GM12878 (cell line): ENCODE data around the gene NOL4L. TPM values are rescaled to one million over a fixed set of nuclear protein-coding genes. Genes with fewer than 3 reads are reported as not detected.

ENCODE experiments used
- ATAC-seq: fragments of 200-7000 bp; cut with Tn5 transposase; 3 replicates; pipeline ENCODE4 v1.9.1; 2020; ENCODE audit warnings: mild to moderate bottlenecking, moderate library complexity
- BruUV-seq: library from RNA; stranded (reverse); fragments of 400-500 nt; replicated peaks from 2 replicates; lab custom pipeline; 2021; lab: Mats Ljungman, UMichigan
- CTCF ChIA-PET: fragments of 300-600 bp; sonication (Branson Sonifier 250); formaldehyde crosslinking; extraction: SDS; loops from one replicate; lab custom pipeline; 2021; ENCODE audit warnings: inconsistent platforms; lab: Yijun Ruan, JAX
- POLR2A ChIA-PET: fragments of 350-600 bp; formaldehyde crosslinking; extraction: SDS; loops from one replicate; lab custom pipeline; 2021; ENCODE audit warnings: inconsistent platforms; lab: Charles Lee
- RAD21 ChIA-PET: fragments of 300-600 bp; sonication (Branson Sonifier 250); formaldehyde crosslinking; loops from one replicate; lab custom pipeline; 2023; ENCODE audit warnings: antibody characterized with exemption; ENCODE audit not compliant: unreplicated experiment; lab: Charles Lee
- SMC1A ChIA-PET: fragments of 300-600 bp; sonication (Branson Sonifier 250); formaldehyde crosslinking; loops from one replicate; lab custom pipeline; 2023; ENCODE audit not compliant: unreplicated experiment, uncharacterized antibody; lab: Charles Lee
- DNase-seq: peaks from one replicate; pipeline ENCODE4 v3.0.0-alpha.2; 2011; ENCODE audit warnings: low read depth, low spot score
- FAIRE-seq: peaks from 3 replicates; lab custom pipeline; 2011; peaks lifted over from hg19 to GRCh38; lab: Jason Lieb, UNC
- H2AFZ ChIP-seq: 2 replicates; pipeline ENCODE4 v1.6.0; 2011; ENCODE audit warnings: low read depth, low read length, control low read depth; ENCODE audit not compliant: control insufficient read depth
- H3K27ac ChIP-seq: 2 replicates; pipeline ENCODE4 v1.5.1; 2011; ENCODE audit warnings: control low read depth; ENCODE audit not compliant: control insufficient read depth, insufficient read depth
- H3K27me3 ChIP-seq, 2 experiments: replicated peaks in 1 of 2; 2 replicates each; pipeline versions ENCODE4 v1.6.0 to v1.6.1; 2011; ENCODE audit warnings: low read length in 1 of 2; ENCODE audit not compliant: control insufficient read depth in 2 of 2, insufficient read depth in 2 of 2
- H3K36me3 ChIP-seq, 2 experiments: 2 replicates each; pipeline ENCODE4 v1.5.1; 2011; ENCODE audit warnings: low read length in 1 of 2; ENCODE audit not compliant: control insufficient read depth in 2 of 2, insufficient read depth in 2 of 2
- H3K4me1 ChIP-seq: 2 replicates; pipeline ENCODE4 v1.6.1; 2011; ENCODE audit warnings: mild to moderate bottlenecking, low read length, moderate library complexity, mixed read lengths; ENCODE audit not compliant: control insufficient read depth, insufficient read depth
- H3K4me2 ChIP-seq: 2 replicates; pipeline ENCODE4 v1.6.0; 2011; ENCODE audit warnings: control low read depth; ENCODE audit not compliant: control insufficient read depth, insufficient read depth
- H3K4me3 ChIP-seq: fragments of 200-600 bp; sonication (generic); 2 replicates; pipeline ENCODE4 v1.5.1; 2016
- H3K79me2 ChIP-seq: 2 replicates; pipeline ENCODE4 v1.6.0; 2011; ENCODE audit warnings: low read length; ENCODE audit not compliant: control insufficient read depth, insufficient read depth
- H3K9ac ChIP-seq: 2 replicates; pipeline ENCODE4 v1.8.0; 2011; ENCODE audit warnings: low read length, control low read depth, mixed read lengths; ENCODE audit not compliant: control insufficient read depth, insufficient read depth
- H3K9me3 ChIP-seq: replicated peaks from 3 replicates; pipeline ENCODE4 v1.5.1; 2011; ENCODE audit warnings: mild to moderate bottlenecking, low read length; ENCODE audit not compliant: control insufficient read depth, insufficient read depth
- H4K20me1 ChIP-seq: 2 replicates; pipeline ENCODE4 v1.6.0; 2011; ENCODE audit not compliant: control insufficient read depth, insufficient read depth
- BHLHE40 ChIP-seq, 2 experiments: fragments of 450-650 bp in 1 of 2; IDR thresholded peaks; 2 replicates each; pipeline ENCODE4 v1.6.1; 2011 to 2017; ENCODE audit warnings: low read depth in 2 of 2, borderline replicate concordance in 1 of 2, improper control_type of control experiment in 1 of 2, low read length in 1 of 2, mild to moderate bottlenecking in 1 of 2
- E4F1 ChIP-seq: fragments of 450-650 bp; IDR thresholded peaks from 2 replicates; pipeline ENCODE4 v1.6.1; 2018; ENCODE audit warnings: borderline replicate concordance, mild to moderate bottlenecking; ENCODE audit not compliant: partially characterized antibody
- EED ChIP-seq: sonication (generic); IDR thresholded peaks from 2 replicates; pipeline ENCODE4 v1.6.1; 2016; ENCODE audit warnings: antibody characterized with exemption, low read depth
- HSF1 ChIP-seq: fragments of 150-350 bp; IDR thresholded peaks from 2 replicates; pipeline ENCODE4 v1.6.1; 2014; ENCODE audit warnings: mild to moderate bottlenecking, low read depth, low read length
- KAT2A ChIP-seq: conservative IDR thresholded peaks from 2 replicates; pipeline ENCODE4 v1.6.1; 2011; ENCODE audit warnings: low read depth, low read length; ENCODE audit not compliant: control insufficient read depth
- MLLT1 ChIP-seq: fragments of 450-650 bp; IDR thresholded peaks from 2 replicates; pipeline ENCODE4 v1.6.1; 2016; ENCODE audit warnings: mild to moderate bottlenecking
- MTA3 ChIP-seq: IDR thresholded peaks from 2 replicates; pipeline ENCODE4 v1.6.1; 2012; ENCODE audit warnings: low read length, inconsistent platforms, borderline replicate concordance
- NFXL1 ChIP-seq: fragments of 450-650 bp; IDR thresholded peaks from 2 replicates; pipeline ENCODE4 v1.6.1; 2017; ENCODE audit warnings: antibody characterized with exemption, mild to moderate bottlenecking, borderline replicate concordance
- NR2C1 ChIP-seq: fragments of 450-650 bp; IDR thresholded peaks from 2 replicates; pipeline ENCODE4 v1.6.1; 2017; ENCODE audit warnings: antibody characterized with exemption, mild to moderate bottlenecking, moderate library complexity
- RELB ChIP-seq: fragments of 450-650 bp; IDR thresholded peaks from 2 replicates; pipeline ENCODE4 v1.6.1; 2017; ENCODE audit warnings: low read depth, mild to moderate bottlenecking, moderate library complexity
- SMAD1 ChIP-seq: fragments of 450-650 bp; IDR thresholded peaks from 2 replicates; pipeline ENCODE4 v1.6.1; 2018; ENCODE audit warnings: mild to moderate bottlenecking, low read depth; ENCODE audit not compliant: partially characterized antibody
- YY1 ChIP-seq: IDR thresholded peaks from 2 replicates; pipeline ENCODE4 v1.6.1; 2011; ENCODE audit warnings: low read depth, mild to moderate bottlenecking, low read length
- ZNF622 ChIP-seq: fragments of 450-650 bp; IDR thresholded peaks from 2 replicates; pipeline ENCODE4 v1.6.1; 2017; ENCODE audit warnings: mild to moderate bottlenecking, inconsistent platforms
- WGBS: methylation state at CpG from one replicate; pipeline ENCODE4 v1.1.6; 2016; ENCODE audit warnings: low lambda C conversion rate; ENCODE audit not compliant: insufficient replicate concordance, insufficient coverage; ENCODE audit errors: missing lambda C conversion rate; 5-methylcytosine and 5-hydroxymethylcytosine counted together
- in situ Hi-C: fragments of 300-500 bp; cut with MboI; formaldehyde crosslinking; loops from 9 replicates; pipeline ENCODE4 v1.14.3; 2018; ENCODE audit warnings: mixed read lengths
- intact Hi-C: fragments of 100-400 bp; cut with micrococcal nuclease; formaldehyde crosslinking; loops from one replicate; pipeline ENCODE4 v1.14.2; 2022; ENCODE audit not compliant: unreplicated experiment
- polyA plus RNA-seq, 11 experiments: library from polyadenylated mRNA; depleted of rRNA in 4 of 11; unstranded in 6 of 11; stranded (reverse) in 5 of 11; fragments of >200 nt; fragmentation: Nextera tagmentation in 4 of 11; fragmentation: Illumina TruSeq in 1 of 11; extraction: Ambion mirVana in 4 of 11; extraction: Trizol in 1 of 11; gene quantifications; 1 replicate in 1 of 11; 2 replicates in 10 of 11; pipeline versions ENCODE4 v1.2.1 to v1.2.3, GENCODE V29; 2011 to 2016; ENCODE audit warnings: inconsistent platforms in 2 of 11, missing spikeins in 2 of 11, low read depth in 1 of 11
- total RNA-seq, 4 experiments: library from RNA; depleted of rRNA in 3 of 4; stranded (reverse); fragments of >200 nt in 3 of 4; fragmentation: Illumina TruSeq in 1 of 4; extraction: Trizol in 1 of 4; gene quantifications; 2 replicates each; pipeline versions ENCODE4 v1.2.1 to v1.2.3, GENCODE V29; 2013 to 2021

The NOL4L gene
- total and polyA plus RNA-seq, 10 of the 15 experiments (the other 5 are each of a cell fraction or from before 2014, with no cell fraction given): 2.3 to 24.0 (median 8.0) TPM

GRCh38 chr20:32474717-32474966 lies 110.5 kb downstream of the NOL4L start (continued):
- TF ChIP-seq ZNF622 (no peak), RELB (no peak)
- TF ChIP-seq, all 136 proteins: peak for 0

GRCh38 chr20:32474009-32474716 lies 111.0 kb downstream of the NOL4L start:
- Histone ChIP-seq H3K36me3 (no peaks in the 10 kb centered on the region; a peak in 1 of 4 replicates), H3K79me2 (no peaks in the 10 kb centered on the region), H4K20me1 (peaks cover 7% of the 10 kb centered on the region), H3K27ac (no peak overlapping the region), H3K9me3 (no peaks in the 10 kb centered on the region), H3K27me3 (no peaks in the 10 kb centered on the region), H3K4me2 (no peak overlapping the region), H2AFZ (no peak overlapping the region), H3K9ac (no peak overlapping the region), H3K4me1 (peaks cover 11% of the 10 kb centered on the region), H3K4me3 (no peak overlapping the region)
- no peak for TF ChIP-seq E4F1
- no peak for TF ChIP-seq BHLHE40 (IDR thresholded peaks at IDR 0.05; ENCODE audit: borderline replicate concordance in 1 of 2, low read depth in 2 of 2, low read length in 1 of 2)
- no peak for TF ChIP-seq NR2C1
- no peak for TF ChIP-seq NFXL1
- TF ChIP-seq KAT2A: no peak
- TF ChIP-seq RELB: no peak
- no peak for TF ChIP-seq MLLT1
- no peak for TF ChIP-seq HSF1
- no peak for TF ChIP-seq SMAD1
- no peak for TF ChIP-seq MTA3
- no peak for TF ChIP-seq EED
- no peak for TF ChIP-seq YY1
- ATAC-seq (no peak), FAIRE-seq (no peak), DNase-seq (no peak)
- 77% methylated on average over 18 of the region's 18 CpGs for WGBS
- POLR2A ChIA-PET: no interaction called here
- CTCF ChIA-PET: interaction anchor here (0.8 kb wide), 1 partner anchor 10 kb away, joined by 3 read pairs; no protein-coding TSS in a partner anchor
- BruUV-seq: no TSS peak
- in situ Hi-C loops (no loop called here), intact Hi-C loops (no loop called here)
- RAD21 ChIA-PET: no interaction called here
- SMC1A ChIA-PET: no interaction called here
